ENCODE data around the gene VPS54. TPM values are rescaled to one million over a fixed set of nuclear protein-coding genes. Genes with fewer than 3 reads are reported as not detected.

The VPS54 gene
- polyA plus RNA-seq, 1 donor (not counting 4 experiments of a cell fraction or from before 2014, with no cell fraction given) = 18.2 TPM

DNA sequence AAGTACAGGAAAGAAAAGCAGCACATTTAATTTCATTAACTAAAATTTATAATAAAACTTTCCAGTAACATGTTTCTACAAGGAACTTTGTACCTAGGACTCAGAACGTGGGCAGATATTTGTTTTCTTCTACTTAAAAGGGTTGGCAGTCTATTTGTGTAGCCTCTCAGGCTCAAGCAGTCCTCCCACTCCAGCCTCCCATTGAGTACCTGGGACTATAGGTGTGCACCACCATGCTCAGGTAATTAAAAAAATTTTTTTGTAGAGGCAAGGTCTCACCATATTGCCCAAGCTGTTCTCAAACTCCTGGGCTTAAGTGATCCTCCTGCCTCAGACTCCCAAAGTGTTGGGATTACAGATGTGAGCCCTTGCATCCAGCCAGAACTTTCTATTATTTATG is 140.7 kb downstream of the VPS54 start:
- H4K20me1 ChIP-seq (ENCODE audit: control insufficient read depth, extremely low read depth, insufficient read depth, low read length) = no peaks in the 10 kb centered on the region

GRCh38 chr2:63876311-63876710 is 142.9 kb downstream of the VPS54 start:
- Histone ChIP-seq H2AFZ (ENCODE audit: control insufficient read depth, low read length) (no peak overlapping the region), H3K27ac (ENCODE audit: control insufficient read depth, insufficient read depth, low read length) (peak overlapping the region; percentile 83), H3K9me1 (ENCODE audit: control insufficient read depth, extremely low read depth, insufficient read depth, low read length) (no peaks in the 10 kb centered on the region), H3K4me3 (ENCODE audit: control insufficient read depth in 2 of 3, extremely low read depth in 1 of 3, insufficient read depth in 2 of 3, low read depth in 1 of 3, low read length in 3 of 3) (peak overlapping the region in 1 of 3 experiments; percentile 42), H3K4me2 (ENCODE audit: control insufficient read depth, extremely low read depth, insufficient read depth, low read depth, low read length) (peak overlapping the region; percentile 69), H3K9ac (ENCODE audit: control insufficient read depth, extremely low read depth, insufficient read depth, low read length) (peak overlapping the region; percentile 62), H3K27me3 (ENCODE audit: control insufficient read depth, extremely low read depth, insufficient read depth, low read length) (no peaks in the 10 kb centered on the region), H3K36me3 (ENCODE audit: control insufficient read depth in 2 of 2, extremely low read depth in 1 of 2, insufficient read depth in 2 of 2, low read length in 2 of 2) (peaks cover 8 to 15% of the 10 kb centered on the region in 2 experiments), H3K4me1 (ENCODE audit: control insufficient read depth, extremely low read depth, insufficient read depth, low read length) (peaks cover 31% of the 10 kb centered on the region), H3K79me2 (ENCODE audit: control insufficient read depth, insufficient read depth, low read length) (peaks cover 36% of the 10 kb centered on the region), H3K9me3 (ENCODE audit: control insufficient read depth, low read depth, low read length) (peaks cover 3% of the 10 kb centered on the region), H4K20me1 (ENCODE audit: control insufficient read depth, extremely low read depth, insufficient read depth, low read length) (no peaks in the 10 kb centered on the region)
- dilution Hi-C loops (cut with MboI; ENCODE audit: extremely low pct_ligation_motif_present, low sequenced_read_pairs) = no loop called here
- TF ChIP-seq CTCF (optimal IDR thresholded peaks at IDR 0.05 in 1 of 3, IDR thresholded peaks at IDR 0.05 in 1 of 3, conservative IDR thresholded peaks at IDR 0.05 in 1 of 3; ENCODE audit: extremely low read depth in 1 of 3, insufficient read depth in 2 of 3, low read length in 3 of 3) (no peak), EZH2 (IDR thresholded peaks at IDR 0.05; ENCODE audit: low read length) (no peak)
- FAIRE-seq = no peak
- no peak for DNase-seq (ENCODE audit: low read depth, low spot score)

More for the DNA sequence above, 140.7 kb downstream of the VPS54 start:
- Histone ChIP-seq H2AFZ (ENCODE audit: control insufficient read depth, low read length) (no peak overlapping the region), H3K4me2 (ENCODE audit: control insufficient read depth, extremely low read depth, insufficient read depth, low read depth, low read length) (no peak overlapping the region), H3K27me3 (ENCODE audit: control insufficient read depth, extremely low read depth, insufficient read depth, low read length) (no peaks in the 10 kb centered on the region), H3K9me3 (ENCODE audit: control insufficient read depth, low read depth, low read length) (peaks cover 3% of the 10 kb centered on the region), H3K9me1 (ENCODE audit: control insufficient read depth, extremely low read depth, insufficient read depth, low read length) (no peaks in the 10 kb centered on the region), H3K27ac (ENCODE audit: control insufficient read depth, insufficient read depth, low read length) (no peak overlapping the region), H3K9ac (ENCODE audit: control insufficient read depth, extremely low read depth, insufficient read depth, low read length) (no peak overlapping the region), H3K4me1 (ENCODE audit: control insufficient read depth, extremely low read depth, insufficient read depth, low read length) (peaks cover 31% of the 10 kb centered on the region), H3K36me3 (ENCODE audit: control insufficient read depth in 2 of 2, extremely low read depth in 1 of 2, insufficient read depth in 2 of 2, low read length in 2 of 2) (peaks cover 10 to 15% of the 10 kb centered on the region in 2 experiments), H3K4me3 (ENCODE audit: control insufficient read depth in 2 of 3, extremely low read depth in 1 of 3, insufficient read depth in 2 of 3, low read depth in 1 of 3, low read length in 3 of 3) (no peak overlapping the region), H3K79me2 (ENCODE audit: control insufficient read depth, insufficient read depth, low read length) (peaks cover 33% of the 10 kb centered on the region)
- no peak for DNase-seq (ENCODE audit: low read depth, low spot score)
- no peak for TF ChIP-seq EZH2 (IDR thresholded peaks at IDR 0.05; ENCODE audit: low read length)
- no peak for TF ChIP-seq CTCF (optimal IDR thresholded peaks at IDR 0.05 in 1 of 3, IDR thresholded peaks at IDR 0.05 in 1 of 3, conservative IDR thresholded peaks at IDR 0.05 in 1 of 3; ENCODE audit: extremely low read depth in 1 of 3, insufficient read depth in 2 of 3, low read length in 3 of 3)
- no peak for FAIRE-seq
- dilution Hi-C loops (cut with MboI; ENCODE audit: extremely low pct_ligation_motif_present, low sequenced_read_pairs) = no loop called here
